NCI-H524 (cell line): ENCODE results near the gene LCP2.
"Not testable (repeated sequence)": the region's sequence is repeated elsewhere in the genome, so short reads cannot be mapped to it uniquely, and the experiment has no call there.

Experiments
- DNase-seq, 2 experiments: peaks; one replicate each; lab custom pipeline; 2025; lab: John Stamatoyannopoulos, UW

The LCP2 gene

GRCh38 chr5:170248172-170248930 is 49.2 kb downstream of the LCP2 start:
- no peak for DNase-seq

GRCh38 chr5:170247363-170247762 is 50.2 kb downstream of the LCP2 start:
- DNase-seq: no peak

GRCh38 chr5:170246126-170246870 is 51.3 kb downstream of the LCP2 start:
- DNase-seq: no peak

- not testable (repeated sequence) for DNase-seq
These were observed 52.1 kb downstream of the LCP2 start for GRCh38 chr5:170245436-170245835.

DNA sequence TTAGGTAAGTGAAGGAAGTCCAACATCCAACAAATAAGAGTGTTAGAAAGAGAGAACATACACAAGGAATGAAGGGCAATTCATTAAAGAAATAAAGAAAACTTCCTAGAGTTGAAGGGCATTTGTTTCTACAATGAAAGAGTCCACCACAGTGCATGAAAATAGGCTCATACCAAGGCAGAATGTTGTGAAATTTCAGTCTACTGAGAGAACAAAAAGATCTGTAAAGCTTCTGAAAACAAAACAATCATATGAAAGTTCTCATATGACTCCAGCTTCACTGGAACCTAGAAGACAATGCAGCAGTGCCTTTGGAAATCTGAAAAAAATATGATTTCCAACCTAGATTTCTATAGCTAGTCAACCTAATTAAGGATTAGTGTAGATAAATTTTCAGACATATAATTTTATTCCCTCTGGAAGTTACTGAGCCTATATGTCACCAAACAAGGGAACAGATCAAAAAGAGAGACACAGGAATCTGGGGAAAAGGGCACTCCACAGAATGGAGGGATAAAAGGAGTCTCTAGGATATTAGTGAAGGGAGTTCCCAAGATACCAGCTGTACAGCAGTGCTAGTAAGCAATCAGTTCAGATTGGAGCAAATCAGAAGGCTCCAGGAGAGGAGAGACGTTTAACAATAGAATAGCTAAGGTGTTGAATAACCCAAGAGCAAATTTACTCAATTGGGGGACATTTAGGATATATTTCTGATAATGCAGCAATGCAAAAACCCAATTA is 59.0 kb downstream of the LCP2 start:
- no peak for DNase-seq

DNA sequence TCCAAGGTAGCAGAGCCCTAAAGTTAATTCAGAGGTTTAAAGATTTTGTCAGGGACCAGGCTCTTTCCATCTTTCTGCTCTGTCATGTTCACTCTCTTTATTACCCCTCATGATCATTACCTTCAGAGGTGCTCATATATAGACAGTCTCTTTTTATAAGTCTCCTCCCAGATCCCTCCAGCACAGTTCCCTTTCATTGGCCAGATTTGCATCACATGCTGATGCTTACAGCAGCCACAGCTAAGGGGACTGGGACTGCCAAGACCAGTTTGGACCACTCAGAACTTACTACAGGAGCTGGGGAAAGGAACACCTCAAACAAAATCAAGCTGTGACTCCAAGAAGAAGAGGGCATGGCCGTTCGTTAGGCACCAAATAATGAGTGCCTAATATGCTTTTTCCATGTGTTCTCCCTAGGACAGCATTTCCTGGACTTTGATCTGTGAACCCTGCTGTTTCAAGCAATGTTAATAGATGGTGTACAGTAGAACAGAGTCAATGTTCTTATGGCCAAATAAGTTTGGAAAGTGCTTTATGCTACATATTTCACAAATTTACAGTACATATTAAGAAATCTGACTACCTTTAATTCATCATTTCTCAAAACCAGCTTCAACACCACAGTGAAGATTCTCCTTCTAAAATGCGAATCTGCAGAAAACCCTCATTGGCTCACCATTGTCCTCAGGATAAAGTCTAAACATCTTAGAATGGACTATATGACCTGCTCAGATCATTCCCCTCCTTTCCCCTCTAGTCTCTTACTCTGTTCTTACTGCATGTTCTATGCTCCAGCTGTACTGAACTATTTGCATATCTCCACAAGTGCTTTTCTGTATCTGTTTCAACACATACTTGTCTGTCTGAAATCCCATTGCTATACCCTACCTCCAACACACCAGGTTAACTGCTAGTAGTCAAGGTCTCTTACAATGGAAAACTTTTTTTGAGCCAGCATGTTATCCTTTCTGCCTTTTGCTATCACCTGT is 61.4 kb downstream of the LCP2 start:
- no peak for DNase-seq

- DNase-seq: no peak
These were observed 64.2 kb downstream of the LCP2 start for GRCh38 chr5:170233358-170233892.

DNA sequence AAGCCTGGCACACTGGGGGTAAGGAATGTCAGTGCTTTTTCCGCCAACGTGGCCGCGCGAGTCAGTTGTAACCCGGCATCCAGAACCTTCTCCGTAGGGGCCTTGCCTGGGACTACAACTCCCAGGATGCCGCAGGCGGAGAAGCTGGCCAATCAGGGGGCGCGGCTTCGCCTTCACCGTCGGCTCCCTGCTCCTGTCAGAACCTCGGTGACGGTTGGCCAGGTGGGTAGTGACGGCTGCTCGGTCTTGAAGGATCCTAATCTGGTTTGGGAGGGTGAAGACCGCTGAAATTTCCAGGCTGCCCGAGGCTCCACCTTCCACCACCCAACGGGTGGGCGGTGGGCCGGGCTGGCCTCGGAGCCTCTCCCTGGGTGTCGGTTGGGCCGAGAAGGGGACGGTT is 64.8 kb downstream of the LCP2 start, which contains the start of gene C5orf58:
Gene C5orf58, plus strand, starts transcription at position 200 of the 400 bp plus-strand sequence. CDS start 1,992 bp downstream, outside the sequence.
- DNase-seq: no peak

- no peak for DNase-seq
These were observed 68.7 kb downstream of the LCP2 start for GRCh38 chr5:170228762-170229435.

DNA sequence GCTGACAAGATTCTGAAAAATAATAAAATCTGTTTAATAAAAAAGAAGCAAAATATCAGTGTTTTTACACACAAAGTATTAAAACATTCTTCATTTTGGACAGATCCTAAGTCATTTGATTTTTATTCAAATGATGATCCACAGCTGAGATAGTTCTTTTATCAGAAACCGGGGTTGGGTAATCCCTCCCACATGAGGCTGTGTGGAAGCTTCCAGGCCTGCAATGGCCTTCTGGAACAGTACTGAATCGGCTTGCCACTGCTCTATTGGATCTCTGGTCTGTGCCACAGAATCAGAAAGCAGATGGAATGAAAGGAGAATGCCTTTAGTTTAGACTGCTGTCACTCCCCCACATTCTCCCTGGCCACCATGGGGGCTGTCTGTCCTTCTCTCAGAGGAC is 70.9 kb downstream of the LCP2 start:
- no peak for DNase-seq

- no peak for DNase-seq
These were observed 71.4 kb downstream of the LCP2 start for GRCh38 chr5:170226129-170226615.

- peak; percentile 23 to 67 for DNase-seq
These were observed 72.0 kb downstream of the LCP2 start for GRCh38 chr5:170225326-170226128.

DNA sequence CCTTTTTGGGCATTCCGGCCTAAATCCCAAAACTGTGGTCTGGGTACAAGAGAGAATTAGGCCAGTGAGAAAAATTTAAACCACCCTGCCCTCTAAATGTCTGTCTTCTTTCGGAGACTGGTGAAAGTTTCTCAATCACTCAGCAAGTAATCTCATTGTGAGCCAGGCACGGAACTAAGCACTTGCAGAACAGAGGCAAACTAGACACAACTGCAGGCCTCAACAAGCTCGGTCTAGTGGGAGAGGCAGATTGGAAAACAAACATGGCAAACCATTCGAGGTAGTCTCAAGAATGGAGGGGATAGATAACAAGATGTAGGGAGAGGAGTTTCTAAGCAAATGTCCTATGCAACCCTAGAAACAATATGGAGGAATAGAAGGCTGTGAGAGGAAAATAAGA is 73.7 kb downstream of the LCP2 start:
- no peak for DNase-seq

DNA sequence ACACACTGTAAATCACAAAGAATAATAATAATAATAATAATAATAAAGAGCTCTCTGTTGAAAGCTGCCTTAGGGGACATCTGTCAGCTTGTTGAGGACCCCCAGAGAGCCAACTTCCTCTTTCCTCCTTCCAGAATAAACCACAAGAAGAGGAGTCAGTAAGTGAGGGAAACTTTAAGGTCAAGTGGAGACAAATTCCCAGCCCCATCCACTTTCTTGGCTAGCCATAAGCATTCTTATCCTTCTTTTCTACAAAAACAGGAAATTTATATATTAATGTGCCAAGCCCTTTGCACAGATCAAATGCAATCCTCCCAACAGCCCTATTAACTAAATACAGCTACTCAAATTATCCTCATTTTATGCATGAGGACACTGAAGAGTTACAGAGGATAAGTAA is 74.2 kb downstream of the LCP2 start:
- no peak for DNase-seq

DNA sequence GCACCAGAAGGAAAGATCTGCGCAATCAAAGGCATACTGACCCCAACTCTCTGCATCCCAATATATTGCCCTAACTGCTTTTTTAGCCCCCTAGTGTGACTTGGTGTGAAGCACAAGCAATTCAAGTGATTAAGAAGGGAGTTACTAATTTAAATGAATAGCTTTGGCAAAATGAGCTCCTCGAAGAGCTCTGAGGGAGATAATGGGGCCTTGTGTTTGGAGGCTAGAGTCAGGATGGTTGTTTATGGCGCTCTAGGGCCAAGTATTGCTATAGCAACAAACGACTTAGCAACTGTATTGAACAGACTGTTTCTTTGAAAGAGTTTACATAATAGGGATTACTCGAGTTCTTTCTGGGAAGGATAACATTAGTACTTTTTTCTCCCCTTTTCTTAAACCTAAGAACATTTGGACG is 76.2 kb downstream of the LCP2 start:
- peak in 1 of 2 experiments; percentile 11 for DNase-seq

DNA sequence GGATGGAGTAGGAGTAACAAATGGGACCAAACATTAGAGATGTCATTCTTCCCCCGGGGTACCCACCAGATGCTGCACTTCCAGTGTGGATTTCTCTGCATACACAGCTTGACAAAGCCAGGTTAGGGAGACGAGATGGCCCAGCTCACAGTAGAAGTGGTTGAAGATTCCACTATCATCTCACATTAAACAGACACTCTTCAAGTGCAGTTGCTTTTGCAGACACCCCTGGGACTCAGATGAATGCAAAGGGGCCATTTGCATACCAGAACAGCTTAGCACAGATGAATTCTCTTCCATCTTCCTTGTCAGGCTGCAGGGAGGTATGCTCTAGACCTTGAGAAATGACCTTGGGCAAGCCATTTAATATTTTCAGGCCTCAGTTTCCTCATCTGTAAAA is 77.4 kb downstream of the LCP2 start:
- DNase-seq: no peak

- DNase-seq: no peak
These were observed 78.0 kb downstream of the LCP2 start for GRCh38 chr5:170219615-170220014.

DNA sequence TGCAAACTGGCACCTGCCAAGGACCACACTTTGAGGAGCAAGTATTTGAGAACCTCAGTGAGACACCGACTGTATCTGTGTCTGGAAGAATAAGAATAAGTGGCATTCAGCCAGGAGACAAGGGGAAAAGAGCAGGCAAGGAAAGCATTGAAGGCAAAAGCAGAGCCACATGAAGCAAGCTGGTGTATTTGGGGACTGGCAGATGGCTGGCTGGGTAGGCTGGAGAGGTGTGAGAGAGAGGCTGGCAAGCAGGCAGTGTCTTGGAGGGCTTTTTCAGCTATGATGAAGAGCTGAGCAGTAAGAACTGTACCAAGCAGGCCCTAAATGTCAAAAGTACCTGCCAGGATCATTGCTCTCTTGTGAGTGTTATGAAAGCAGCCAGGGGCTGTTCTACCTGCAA is 78.9 kb downstream of the LCP2 start:
- DNase-seq: peak; percentile 22 to 76

- no peak for DNase-seq
These were observed 79.7 kb downstream of the LCP2 start for GRCh38 chr5:170217831-170218230.
